ENCODE measurements around the gene MED26. TPM values are rescaled to one million over a fixed set of nuclear protein-coding genes. Genes with fewer than 3 reads are reported as not detected.

The MED26 gene
- total RNA-seq, 1 experiment from 2014 or later: 9.0 TPM

GRCh38 chr19:16618248-16618647 is 9.8 kb downstream of the MED26 start:
- CTCF ChIA-PET: no interaction called here
- H3K9me3 Mint-ChIP-seq (ENCODE audit: low read depth, unreplicated experiment): no peaks in the 10 kb centered on the region
- H3K27me3 Mint-ChIP-seq (ENCODE audit: unreplicated experiment): no peaks in the 10 kb centered on the region
- peaks cover 32% of the 10 kb centered on the region for H3K4me1 Mint-ChIP-seq (ENCODE audit: low read depth, unreplicated experiment)
- TF ChIP-seq, protein P1, sequence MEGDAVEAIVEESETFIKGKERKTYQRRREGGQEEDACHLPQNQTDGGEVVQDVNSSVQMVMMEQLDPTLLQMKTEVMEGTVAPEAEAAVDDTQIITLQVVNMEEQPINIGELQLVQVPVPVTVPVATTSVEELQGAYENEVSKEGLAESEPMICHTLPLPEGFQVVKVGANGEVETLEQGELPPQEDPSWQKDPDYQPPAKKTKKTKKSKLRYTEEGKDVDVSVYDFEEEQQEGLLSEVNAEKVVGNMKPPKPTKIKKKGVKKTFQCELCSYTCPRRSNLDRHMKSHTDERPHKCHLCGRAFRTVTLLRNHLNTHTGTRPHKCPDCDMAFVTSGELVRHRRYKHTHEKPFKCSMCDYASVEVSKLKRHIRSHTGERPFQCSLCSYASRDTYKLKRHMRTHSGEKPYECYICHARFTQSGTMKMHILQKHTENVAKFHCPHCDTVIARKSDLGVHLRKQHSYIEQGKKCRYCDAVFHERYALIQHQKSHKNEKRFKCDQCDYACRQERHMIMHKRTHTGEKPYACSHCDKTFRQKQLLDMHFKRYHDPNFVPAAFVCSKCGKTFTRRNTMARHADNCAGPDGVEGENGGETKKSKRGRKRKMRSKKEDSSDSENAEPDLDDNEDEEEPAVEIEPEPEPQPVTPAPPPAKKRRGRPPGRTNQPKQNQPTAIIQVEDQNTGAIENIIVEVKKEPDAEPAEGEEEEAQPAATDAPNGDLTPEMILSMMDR (IDR thresholded peaks at IDR 0.05; ENCODE audit: unreplicated experiment): no peak
- no peak for DNase-seq
- intact Hi-C loops (cut with micrococcal nuclease; ENCODE audit: unreplicated experiment): no loop called here
- H3K36me3 Mint-ChIP-seq (ENCODE audit: insufficient read depth, unreplicated experiment): no peaks in the 10 kb centered on the region
- no TSS peak for BruUV-seq (replicated peaks)
- H3K27ac Mint-ChIP-seq (ENCODE audit: unreplicated experiment): no peak overlapping the region
- H3K4me3 Mint-ChIP-seq (ENCODE audit: low read depth, unreplicated experiment): no peak overlapping the region

DNA sequence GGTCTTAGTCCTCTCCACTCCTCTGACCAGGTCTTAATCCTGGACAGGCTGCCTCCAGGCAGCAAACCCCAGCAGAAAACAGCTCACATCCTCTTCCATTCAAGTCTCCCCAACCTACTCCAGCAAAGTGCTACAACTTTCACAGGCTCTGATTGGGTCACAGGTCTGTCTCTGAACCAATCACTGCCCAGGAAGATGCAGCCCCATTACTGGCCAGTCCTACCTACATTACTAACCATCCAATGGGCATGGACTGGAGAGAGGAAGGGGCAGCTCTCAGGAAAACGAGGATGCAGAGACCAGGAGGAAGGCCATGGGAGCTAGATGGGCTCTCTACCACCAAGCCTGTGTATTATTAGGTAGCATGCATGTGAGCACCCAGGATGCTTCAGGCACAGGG is 12.2 kb downstream of the MED26 start:
- no peaks in the 10 kb centered on the region for H3K27me3 Mint-ChIP-seq (ENCODE audit: unreplicated experiment)
- TF ChIP-seq, protein P1 (IDR thresholded peaks at IDR 0.05; ENCODE audit: unreplicated experiment): no peak
- peaks cover 22% of the 10 kb centered on the region for H3K4me1 Mint-ChIP-seq (ENCODE audit: low read depth, unreplicated experiment)
- H3K36me3 Mint-ChIP-seq (ENCODE audit: insufficient read depth, unreplicated experiment): no peaks in the 10 kb centered on the region
- no TSS peak for BruUV-seq (replicated peaks)
- DNase-seq: no peak
- CTCF ChIA-PET: interaction anchor here (0.7 kb wide), 1 partner anchor 88 kb away, joined by 3 read pairs; no protein-coding TSS in a partner anchor
- no peak overlapping the region for H3K4me3 Mint-ChIP-seq (ENCODE audit: low read depth, unreplicated experiment)
- no peaks in the 10 kb centered on the region for H3K9me3 Mint-ChIP-seq (ENCODE audit: low read depth, unreplicated experiment)
- H3K27ac Mint-ChIP-seq (ENCODE audit: unreplicated experiment): no peak overlapping the region
- intact Hi-C loops (cut with micrococcal nuclease; ENCODE audit: unreplicated experiment): no loop called here

DNA sequence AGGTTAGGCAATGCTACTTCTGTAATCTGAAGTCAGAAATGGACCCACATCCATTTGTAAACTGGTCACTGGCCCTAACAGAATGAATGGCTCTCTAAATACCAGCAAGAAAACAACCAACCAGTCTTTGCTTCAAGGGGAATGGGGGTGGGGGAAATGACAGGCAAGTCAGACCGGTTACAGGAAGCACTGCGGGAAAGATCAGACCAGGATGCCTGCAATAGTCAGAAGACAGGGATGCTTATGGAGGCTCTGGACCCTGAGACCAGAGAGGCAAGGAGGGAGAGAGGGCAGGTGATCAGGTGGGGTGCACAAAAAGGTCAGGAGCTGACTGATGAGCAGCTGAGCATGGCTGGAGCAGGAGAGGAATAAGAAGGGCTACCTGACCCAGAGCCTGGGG is 13.1 kb downstream of the MED26 start:
- TF ChIP-seq, protein P1 (IDR thresholded peaks at IDR 0.05; ENCODE audit: unreplicated experiment): no peak
- no peak for DNase-seq
- H3K4me1 Mint-ChIP-seq (ENCODE audit: low read depth, unreplicated experiment): peaks cover 13% of the 10 kb centered on the region
- no TSS peak for BruUV-seq (replicated peaks)
- intact Hi-C loops (cut with micrococcal nuclease; ENCODE audit: unreplicated experiment): no loop called here
- H3K27me3 Mint-ChIP-seq (ENCODE audit: unreplicated experiment): no peaks in the 10 kb centered on the region
- H3K4me3 Mint-ChIP-seq (ENCODE audit: low read depth, unreplicated experiment): no peak overlapping the region
- no peaks in the 10 kb centered on the region for H3K9me3 Mint-ChIP-seq (ENCODE audit: low read depth, unreplicated experiment)
- CTCF ChIA-PET: no interaction called here
- no peaks in the 10 kb centered on the region for H3K36me3 Mint-ChIP-seq (ENCODE audit: insufficient read depth, unreplicated experiment)
- no peak overlapping the region for H3K27ac Mint-ChIP-seq (ENCODE audit: unreplicated experiment)

DNA sequence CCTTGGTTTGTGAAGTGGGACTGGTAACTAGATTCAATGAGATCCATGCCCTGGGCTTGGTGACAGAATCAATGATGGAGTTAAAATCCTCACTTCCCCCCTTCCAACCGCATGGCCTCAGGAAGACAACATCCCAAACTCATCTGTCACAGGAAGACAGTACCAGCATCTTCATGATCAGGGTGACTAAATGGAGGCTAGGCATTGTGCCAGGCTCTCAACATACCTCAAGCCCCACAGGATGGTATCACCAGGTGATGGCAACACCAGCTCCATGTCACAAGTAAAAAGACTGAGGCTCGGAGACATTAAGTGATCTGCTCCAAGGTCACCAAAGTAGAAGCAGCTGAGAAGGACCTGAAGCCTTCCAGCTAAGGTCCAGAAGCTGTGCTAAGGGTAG is 14.2 kb downstream of the MED26 start:
- CTCF ChIA-PET: interaction anchor here (0.6 kb wide), 1 partner anchor 348 kb away, joined by 3 read pairs; no protein-coding TSS in a partner anchor
- H3K4me1 Mint-ChIP-seq (ENCODE audit: low read depth, unreplicated experiment): peaks cover 10% of the 10 kb centered on the region
- no peak overlapping the region for H3K4me3 Mint-ChIP-seq (ENCODE audit: low read depth, unreplicated experiment)
- TF ChIP-seq, protein P1 (IDR thresholded peaks at IDR 0.05; ENCODE audit: unreplicated experiment): no peak
- intact Hi-C loops (cut with micrococcal nuclease; ENCODE audit: unreplicated experiment): no loop called here
- no peaks in the 10 kb centered on the region for H3K36me3 Mint-ChIP-seq (ENCODE audit: insufficient read depth, unreplicated experiment)
- no peaks in the 10 kb centered on the region for H3K27me3 Mint-ChIP-seq (ENCODE audit: unreplicated experiment)
- no TSS peak for BruUV-seq (replicated peaks)
- no peak overlapping the region for H3K27ac Mint-ChIP-seq (ENCODE audit: unreplicated experiment)
- no peak for DNase-seq
- H3K9me3 Mint-ChIP-seq (ENCODE audit: low read depth, unreplicated experiment): no peaks in the 10 kb centered on the region
